GM23338 (cell line): ENCODE data around the gene MTREX. TPM values are rescaled to one million over a fixed set of nuclear protein-coding genes. Genes with fewer than 3 reads are reported as not detected.

Source experiments
- ATAC-seq: fragments of 200-7000 bp; cut with Tn5 transposase; 3 replicates; pipeline ENCODE4 v1.9.1; 2020
- DNase-seq: peaks from one replicate; pipeline ENCODE4 v3.0.0-alpha.2; 2015; ENCODE audit warnings: low spot score
- H2AFZ ChIP-seq: fragments of 200-600 bp; sonication (generic); 2 replicates; pipeline ENCODE4 v1.8.0; 2016; ENCODE audit warnings: antibody characterized with exemption, mild to moderate bottlenecking, moderate library complexity
- H3F3A ChIP-seq: fragments of 200-600 bp; sonication (generic); replicated peaks from 2 replicates; pipeline ENCODE4 v1.8.0; 2017; ENCODE audit warnings: antibody characterized with exemption, mixed run types, low read depth
- H3K27ac ChIP-seq: fragments of 200-600 bp; sonication (generic); 2 replicates; pipeline ENCODE4 v1.6.1; 2016; ENCODE audit warnings: low read depth
- H3K27me3 ChIP-seq: fragments of 200-600 bp; sonication (generic); 2 replicates; pipeline ENCODE4 v1.8.0; 2016; ENCODE audit warnings: mild to moderate bottlenecking, mixed run types, moderate library complexity; ENCODE audit not compliant: insufficient read depth
- H3K36me3 ChIP-seq: fragments of 200-600 bp; sonication (generic); 2 replicates; pipeline ENCODE4 v1.8.0; 2016; ENCODE audit warnings: mild to moderate bottlenecking; ENCODE audit not compliant: insufficient read depth
- H3K4me1 ChIP-seq: fragments of 200-600 bp; sonication (generic); 2 replicates; pipeline ENCODE4 v1.8.0; 2016; ENCODE audit warnings: mild to moderate bottlenecking, moderate library complexity; ENCODE audit not compliant: insufficient read depth
- H3K4me2 ChIP-seq: fragments of 200-600 bp; sonication (generic); 2 replicates; pipeline ENCODE4 v1.7.1; 2017; ENCODE audit warnings: mixed run types
- H3K4me3 ChIP-seq: fragments of 200-600 bp; sonication (generic); 2 replicates; pipeline ENCODE4 v1.6.1; 2016; ENCODE audit warnings: mixed run types
- H3K79me2 ChIP-seq: fragments of 200-600 bp; sonication (generic); replicated peaks from 2 replicates; pipeline ENCODE4 v1.8.0; 2017; ENCODE audit warnings: mild to moderate bottlenecking; ENCODE audit not compliant: insufficient read depth
- H3K9me2 ChIP-seq: fragments of 200-600 bp; sonication (generic); 2 replicates; pipeline ENCODE4 v1.8.0; 2017; ENCODE audit not compliant: insufficient read depth
- H4K20me1 ChIP-seq: fragments of 200-600 bp; sonication (generic); replicated peaks from 2 replicates; pipeline ENCODE4 v1.8.0; 2017; ENCODE audit warnings: mild to moderate bottlenecking; ENCODE audit not compliant: insufficient read depth
- H3K27ac Mint-ChIP-seq: 2 replicates; pipeline ENCODE4 v1.8.0; 2020; ENCODE audit warnings: inconsistent platforms, mild to moderate bottlenecking, moderate library complexity, mixed read lengths
- H3K27me3 Mint-ChIP-seq: 3 replicates; pipeline ENCODE4 v1.8.0; 2022; ENCODE audit warnings: low read depth, mild to moderate bottlenecking, moderate library complexity, mixed read lengths, inconsistent platforms; ENCODE audit not compliant: insufficient read depth, poor library complexity
- H3K36me3 Mint-ChIP-seq: 3 replicates; pipeline ENCODE4 v1.8.0; 2021; ENCODE audit warnings: low read depth, mild to moderate bottlenecking, inconsistent platforms, moderate library complexity, mixed read lengths
- H3K4me1 Mint-ChIP-seq: 3 replicates; pipeline ENCODE4 v1.8.0; 2020; ENCODE audit warnings: mild to moderate bottlenecking, inconsistent platforms, mixed read lengths
- H3K4me3 Mint-ChIP-seq: 3 replicates; pipeline ENCODE4 v1.8.0; 2021; ENCODE audit warnings: moderate library complexity, mild to moderate bottlenecking, inconsistent platforms, mixed read lengths
- H3K9me3 Mint-ChIP-seq: 3 replicates; pipeline ENCODE4 v1.8.0; 2020; ENCODE audit warnings: moderate library complexity, mild to moderate bottlenecking, inconsistent platforms, mixed read lengths
- CREB1 ChIP-seq: fragments of 250-450 bp; sonication (Bioruptor Pico); IDR thresholded peaks from 2 replicates; pipeline ENCODE4 v1.5.0; 2020; ENCODE audit warnings: low read depth, mild to moderate bottlenecking, moderate library complexity
- CTCF ChIP-seq, 2 experiments: fragments of 200-600 bp in 1 of 2; sonication (generic) in 1 of 2; conservative IDR thresholded peaks; 2 replicates each; pipeline versions ENCODE4 v1.5.1 to v1.6.1; 2016 to 2017; ENCODE audit warnings: antibody characterized with exemption in 2 of 2, low read depth in 2 of 2, mild to moderate bottlenecking in 2 of 2, moderate library complexity in 1 of 2
- EZH2 ChIP-seq: fragments of 200-600 bp; sonication (generic); IDR thresholded peaks from one replicate; pipeline ENCODE4 v1.8.0; 2017; ENCODE audit warnings: antibody characterized with exemption, mild to moderate bottlenecking, low read depth; ENCODE audit not compliant: unreplicated experiment
- EZH2phosphoT487 ChIP-seq: fragments of 200-600 bp; sonication (generic); IDR thresholded peaks from one replicate; pipeline ENCODE4 v1.8.1; 2018; ENCODE audit warnings: antibody characterized with exemption; ENCODE audit not compliant: unreplicated experiment
- JUNB ChIP-seq: IDR thresholded peaks from one replicate; pipeline ENCODE4 v1.6.1; 2016; ENCODE audit warnings: antibody characterized with exemption; ENCODE audit not compliant: unreplicated experiment
- NANOG ChIP-seq: IDR thresholded peaks from 2 replicates; pipeline ENCODE4 v1.6.1; 2016; ENCODE audit warnings: antibody characterized with exemption, borderline replicate concordance
- POLR2AphosphoS5 ChIP-seq: IDR thresholded peaks from 2 replicates; pipeline ENCODE4 v1.6.1; 2016; ENCODE audit warnings: antibody characterized with exemption, low read depth
- REST ChIP-seq: IDR thresholded peaks from one replicate; pipeline ENCODE4 v1.6.1; 2018; ENCODE audit warnings: antibody characterized with exemption; ENCODE audit not compliant: unreplicated experiment
- STAT1 ChIP-seq: IDR thresholded peaks from one replicate; pipeline ENCODE4 v1.6.1; 2016; ENCODE audit warnings: antibody characterized with exemption; ENCODE audit not compliant: unreplicated experiment
- ZNF114 ChIP-seq: fragments of 250-450 bp; sonication (Bioruptor Pico); IDR thresholded peaks from 2 replicates; pipeline ENCODE4 v1.5.0; 2020; ENCODE audit warnings: mild to moderate bottlenecking, moderate library complexity
- ZNF331 ChIP-seq: fragments of 250-450 bp; sonication (Bioruptor Pico); IDR thresholded peaks from 2 replicates; pipeline ENCODE4 v1.5.0; 2020; ENCODE audit warnings: low read depth, mild to moderate bottlenecking, moderate library complexity
- ZNF462 ChIP-seq: fragments of 250-450 bp; sonication (Bioruptor Pico); IDR thresholded peaks from 2 replicates; pipeline ENCODE4 v1.5.0; 2020; ENCODE audit warnings: mild to moderate bottlenecking, moderate library complexity
- polyA plus RNA-seq: library from polyadenylated mRNA; unstranded; fragments of >200 nt; fragmentation: Nextera tagmentation; extraction: Ambion mirVana; gene quantifications from 2 replicates; pipeline ENCODE4 v1.2.1, GENCODE V29; 2016
- total RNA-seq: library from RNA; depleted of rRNA; stranded (reverse); fragments of >200 nt; shearing (Covaris generic); gene quantifications from 2 replicates; pipeline ENCODE4 v1.2.3, GENCODE V29; 2014
- TF ChIP-seq, protein P1 (sequence below): IDR thresholded peaks from 2 replicates; pipeline ENCODE4 v1.6.1; 2016; ENCODE audit warnings: antibody characterized with exemption

The MTREX gene
- total and polyA plus RNA-seq, 2 experiments from 2014 or later: 47.5 to 94.9 TPM

DNA sequence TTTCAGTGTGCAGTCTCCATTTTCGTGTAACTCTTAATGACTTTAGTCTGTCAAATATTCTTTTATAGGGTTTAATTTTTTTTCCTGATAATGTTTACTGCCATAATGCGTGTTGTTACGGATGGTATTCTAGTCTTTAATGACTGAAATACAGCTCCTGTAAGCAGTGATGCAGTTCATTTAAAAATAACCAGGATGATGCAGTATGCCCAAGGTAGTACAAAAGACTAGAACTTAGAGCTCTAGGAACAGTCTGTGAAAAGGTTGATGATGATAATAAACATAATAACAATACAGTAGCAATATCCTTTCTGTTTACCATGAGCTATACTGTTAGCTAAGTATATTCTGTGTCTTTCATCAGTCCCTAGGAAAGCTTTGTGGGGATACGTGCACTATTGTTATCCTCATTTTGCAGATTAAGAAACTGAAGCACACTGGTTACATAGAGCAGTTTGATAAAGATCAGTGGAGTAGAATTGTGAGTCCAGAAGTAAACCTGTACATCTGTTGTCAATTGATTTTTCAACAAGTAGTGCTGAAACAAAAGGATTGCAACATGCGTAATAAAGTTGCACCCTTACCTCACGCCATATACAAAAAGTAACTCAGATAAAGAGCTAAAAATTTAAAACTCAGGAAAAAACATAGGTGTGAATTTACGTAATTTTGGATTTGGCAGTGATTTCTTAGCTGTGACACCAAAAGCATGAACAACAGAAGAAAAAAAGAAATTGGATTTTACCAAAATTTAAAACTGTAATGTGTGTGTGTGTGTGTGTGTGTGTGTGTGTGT lies 64.5 kb downstream of the MTREX start:
- ATAC-seq: no peak
- TF ChIP-seq REST (no peak), STAT1 (no peak), CREB1 (no peak), EZH2 (no peak), JUNB (no peak), ZNF114 (CRISPR knock-in tag) (no peak), POLR2AphosphoS5 (no peak), ZNF462 (CRISPR knock-in tag) (no peak), NANOG (no peak), CTCF (conservative IDR thresholded peaks at IDR 0.05; ENCODE audit: low read depth in 2 of 2) (no peak), ZNF331 (no peak), EZH2phosphoT487 (no peak)
- TF ChIP-seq, protein P1, sequence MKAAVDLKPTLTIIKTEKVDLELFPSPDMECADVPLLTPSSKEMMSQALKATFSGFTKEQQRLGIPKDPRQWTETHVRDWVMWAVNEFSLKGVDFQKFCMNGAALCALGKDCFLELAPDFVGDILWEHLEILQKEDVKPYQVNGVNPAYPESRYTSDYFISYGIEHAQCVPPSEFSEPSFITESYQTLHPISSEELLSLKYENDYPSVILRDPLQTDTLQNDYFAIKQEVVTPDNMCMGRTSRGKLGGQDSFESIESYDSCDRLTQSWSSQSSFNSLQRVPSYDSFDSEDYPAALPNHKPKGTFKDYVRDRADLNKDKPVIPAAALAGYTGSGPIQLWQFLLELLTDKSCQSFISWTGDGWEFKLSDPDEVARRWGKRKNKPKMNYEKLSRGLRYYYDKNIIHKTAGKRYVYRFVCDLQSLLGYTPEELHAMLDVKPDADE: no peak
- no peak overlapping the region for H3K4me3 ChIP-seq

More for the DNA sequence above, 64.5 kb downstream of the MTREX start:
- H3K4me2 ChIP-seq: no peak overlapping the region
- H3K4me1 Mint-ChIP-seq: no peaks in the 10 kb centered on the region
- no peaks in the 10 kb centered on the region for H3K27me3 ChIP-seq
- peaks cover 21% of the 10 kb centered on the region for H3K36me3 ChIP-seq
- no peaks in the 10 kb centered on the region for H3K27me3 Mint-ChIP-seq
- H3K9me3 Mint-ChIP-seq: peaks cover 19% of the 10 kb centered on the region
- H3K4me1 ChIP-seq: no peaks in the 10 kb centered on the region
- H3K9me2 ChIP-seq: no peaks in the 10 kb centered on the region
- no peaks in the 10 kb centered on the region for H4K20me1 ChIP-seq
- no peak overlapping the region for H3K27ac Mint-ChIP-seq
- DNase-seq: no peak
- no peak overlapping the region for H3K27ac ChIP-seq
- peaks cover 77% of the 10 kb centered on the region for H3K36me3 Mint-ChIP-seq
- no peak overlapping the region for H2AFZ ChIP-seq
- no peaks in the 10 kb centered on the region for H3K79me2 ChIP-seq
- H3K4me3 Mint-ChIP-seq: no peak overlapping the region
- no peaks in the 10 kb centered on the region for H3F3A ChIP-seq
